ENCODE data around the gene GOPC. TPM values are rescaled to one million over a fixed set of nuclear protein-coding genes. Genes with fewer than 3 reads are reported as not detected.

GOPC gene
- total and polyA plus RNA-seq, 2 of the 8 experiments (the other 6 are each of a cell fraction or from before 2014, with no cell fraction given) = 5.3 to 19.4 TPM

- H3K4me1 ChIP-seq (replicated peaks in 1 of 4; ENCODE audit: control insufficient read depth in 3 of 4, insufficient read depth in 4 of 4, low read length in 3 of 4) = no peaks in the 10 kb centered on the region
- no peak overlapping the region for H3K14ac ChIP-seq (ENCODE audit: insufficient read length)
- H3K56ac ChIP-seq (replicated peaks; ENCODE audit: insufficient read length, low read depth, low read length) = no peak overlapping the region
- no peak overlapping the region for H2BK120ac ChIP-seq (replicated peaks; ENCODE audit: low read depth, low read length)
- H2BK12ac ChIP-seq (ENCODE audit: low read depth, low read length) = no peak overlapping the region
- no peak for DNase-seq (ENCODE audit: low read depth in 1 of 2, low spot score in 2 of 2)
- H2AK5ac ChIP-seq (ENCODE audit: low read depth, low read length) = no peak overlapping the region
- no peaks in the 10 kb centered on the region for H3K79me1 ChIP-seq (ENCODE audit: low read depth, low read length)
- H3K23ac ChIP-seq (ENCODE audit: insufficient read length) = no peak overlapping the region
- H4K8ac ChIP-seq (ENCODE audit: extremely low read depth, insufficient read depth, low read length) = no peak overlapping the region
- H3K79me2 ChIP-seq (ENCODE audit: control insufficient read depth in 1 of 2, insufficient read depth in 2 of 2, low read length in 2 of 2) = no peaks in the 10 kb centered on the region
- H3K9me3 ChIP-seq (ENCODE audit: insufficient read depth in 2 of 2, low read depth in 1 of 2, low read length in 1 of 2) = no peaks in the 10 kb centered on the region
- H2BK20ac ChIP-seq (ENCODE audit: low read length) = no peak overlapping the region
- H3K18ac ChIP-seq (ENCODE audit: extremely low read depth, low read length) = no peak overlapping the region
- ChIA-PET CTCF (ENCODE audit: partially characterized antibody) (interaction anchor here (0.6 to 1.4 kb wide), 5 partner anchors 11 to 92 kb away, joined by 3 read pairs; no protein-coding TSS in a partner anchor), POLR2A (ENCODE audit: partially characterized antibody) (interaction anchor here (0.6 kb wide), 1 partner anchor 19 kb away, joined by 3 read pairs; no protein-coding TSS in a partner anchor)
- H2BK5ac ChIP-seq (ENCODE audit: low read depth, low read length) = no peak overlapping the region
- TF ChIP-seq KDM1A (IDR thresholded peaks at IDR 0.05; ENCODE audit: borderline replicate concordance, low read length) (no peak), NANOG (IDR thresholded peaks at IDR 0.05; ENCODE audit: insufficient read depth, low read depth, low read length, poor library complexity, severe bottlenecking) (no peak), ZNF274 (IDR thresholded peaks at IDR 0.05; ENCODE audit: borderline replicate concordance, extremely low read depth, low read length) (no peak), POLR2A (IDR thresholded peaks at IDR 0.05; ENCODE audit: control extremely low read depth in 1 of 2, low read depth in 2 of 2, low read length in 2 of 2) (no peak), BRCA1 (IDR thresholded peaks at IDR 0.05; ENCODE audit: low read depth, low read length) (no peak), CHD2 (IDR thresholded peaks at IDR 0.05; ENCODE audit: low read length) (no peak), SAP30 (IDR thresholded peaks at IDR 0.05; ENCODE audit: insufficient read depth, insufficient replicate concordance, low read length) (no peak), GABPA (IDR thresholded peaks at IDR 0.05; ENCODE audit: borderline replicate concordance, insufficient read depth, low read length) (no peak), SP2 (IDR thresholded peaks at IDR 0.05; ENCODE audit: low read length) (no peak), BCL11A (IDR thresholded peaks at IDR 0.05; ENCODE audit: low read depth in 2 of 2, low read length in 2 of 2) (no peak), RXRA (IDR thresholded peaks at IDR 0.05; ENCODE audit: insufficient read depth, low read depth, low read length) (no peak), PHF8 (conservative IDR thresholded peaks at IDR 0.05; ENCODE audit: low read depth, low read length) (no peak)
- H3K4ac ChIP-seq (replicated peaks; ENCODE audit: insufficient read length, low read depth, low read length) = no peak overlapping the region
- no peak for FAIRE-seq
- H3K4me2 ChIP-seq (ENCODE audit: insufficient read depth in 1 of 2, low read depth in 2 of 2, low read length in 2 of 2) = no peak overlapping the region
- H2BK15ac ChIP-seq (ENCODE audit: low read length) = no peak overlapping the region
- no peak overlapping the region for H3K9ac ChIP-seq (replicated peaks in 1 of 4; ENCODE audit: extremely low read depth in 1 of 4, low read depth in 3 of 4, low read length in 3 of 4)
- no peaks in the 10 kb centered on the region for H4K20me1 ChIP-seq (replicated peaks in 1 of 2; ENCODE audit: control insufficient read depth in 1 of 2, insufficient read depth in 2 of 2, low read length in 2 of 2)
- H4K91ac ChIP-seq (replicated peaks; ENCODE audit: insufficient read length, low read length) = no peak overlapping the region
- H2AFZ ChIP-seq (ENCODE audit: low read length) = no peak overlapping the region
- H3K27ac ChIP-seq (ENCODE audit: low read depth, low read length) = no peak overlapping the region
- H3K23me2 ChIP-seq (ENCODE audit: low read depth, low read length) = no peaks in the 10 kb centered on the region
- H3K27me3 ChIP-seq (replicated peaks in 1 of 4; ENCODE audit: control insufficient read depth in 3 of 4, extremely low read depth in 1 of 4, insufficient read depth in 3 of 4, low read length in 3 of 4) = peaks cover 0 to 2% (median 0%) of the 10 kb centered on the region in 4 experiments; a peak in 1 of 7 replicates
- no peak overlapping the region for H3K4me3 ChIP-seq (ENCODE audit: extremely low read depth in 1 of 4, insufficient read depth in 2 of 4, low read depth in 3 of 4, low read length in 4 of 4)
- no peak overlapping the region for H4K5ac ChIP-seq (ENCODE audit: insufficient read length, low read depth, low read length)
- H3K36me3 ChIP-seq (ENCODE audit: control insufficient read depth in 2 of 4, insufficient read depth in 4 of 4, low read length in 3 of 4) = peaks cover 0 to 36% (median 5%) of the 10 kb centered on the region in 4 experiments; a peak in 3 of 8 replicates
- 86% methylated on average over 5 of the region's 5 CpGs; no CpG with 5 or more reads in 1 of the 2 experiments for WGBS, 2 experiments (ENCODE audit: extremely low coverage in 1 of 2, insufficient coverage in 1 of 2, insufficient read length in 1 of 2, insufficient replicate concordance in 2 of 2, low coverage in 1 of 2, low lambda C conversion rate in 2 of 2, missing lambda C conversion rate in 1 of 2)
Observed at GRCh38 chr6:117573006-117573680, 29.2 kb downstream of the GOPC start.
